Measurements from ENCODE around the gene PACRGL.

DNA sequence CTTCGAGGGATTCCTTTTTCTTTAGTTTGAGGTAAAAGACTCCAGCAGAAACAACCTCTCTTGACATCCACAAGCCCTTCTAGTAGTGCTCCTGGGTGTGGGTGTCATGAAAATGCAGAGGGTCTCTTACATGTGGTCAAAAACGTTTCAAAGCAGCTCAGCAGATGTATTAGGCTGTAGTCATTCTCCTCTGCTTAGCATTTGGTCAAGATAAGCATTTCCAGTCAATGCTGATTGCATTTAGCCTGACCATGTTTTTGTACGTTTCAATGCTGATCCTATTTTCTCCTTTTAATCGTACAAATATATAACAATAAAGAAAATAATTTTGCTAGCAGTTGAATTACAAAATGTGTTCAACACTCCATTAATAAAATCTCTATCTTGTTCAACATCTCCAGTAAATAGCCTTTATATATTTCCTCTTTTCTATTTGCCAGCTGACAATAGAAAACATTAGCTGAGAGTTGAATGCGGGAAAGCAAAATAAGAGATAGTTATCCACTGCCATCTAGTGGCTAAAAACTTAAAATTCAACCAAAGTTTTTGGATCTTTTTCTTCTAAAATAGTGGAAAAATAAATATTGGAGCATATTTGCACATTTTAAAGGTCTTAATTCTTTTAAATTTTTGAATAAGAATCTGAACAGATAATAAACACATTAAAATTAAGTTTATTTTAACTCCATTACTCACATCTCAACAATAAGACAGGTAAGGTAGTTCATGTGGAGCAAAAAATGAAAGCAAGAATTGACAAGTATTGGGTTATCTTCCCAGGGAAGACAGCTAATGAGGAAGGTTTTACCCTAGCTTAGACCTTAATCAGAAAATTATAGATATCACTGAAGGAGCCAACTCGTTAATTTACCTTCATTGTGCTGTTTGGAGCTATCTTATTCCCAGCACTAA lies 15.2 kb upstream of the PACRGL start:
- TF ChIP-seq, protein P1, sequence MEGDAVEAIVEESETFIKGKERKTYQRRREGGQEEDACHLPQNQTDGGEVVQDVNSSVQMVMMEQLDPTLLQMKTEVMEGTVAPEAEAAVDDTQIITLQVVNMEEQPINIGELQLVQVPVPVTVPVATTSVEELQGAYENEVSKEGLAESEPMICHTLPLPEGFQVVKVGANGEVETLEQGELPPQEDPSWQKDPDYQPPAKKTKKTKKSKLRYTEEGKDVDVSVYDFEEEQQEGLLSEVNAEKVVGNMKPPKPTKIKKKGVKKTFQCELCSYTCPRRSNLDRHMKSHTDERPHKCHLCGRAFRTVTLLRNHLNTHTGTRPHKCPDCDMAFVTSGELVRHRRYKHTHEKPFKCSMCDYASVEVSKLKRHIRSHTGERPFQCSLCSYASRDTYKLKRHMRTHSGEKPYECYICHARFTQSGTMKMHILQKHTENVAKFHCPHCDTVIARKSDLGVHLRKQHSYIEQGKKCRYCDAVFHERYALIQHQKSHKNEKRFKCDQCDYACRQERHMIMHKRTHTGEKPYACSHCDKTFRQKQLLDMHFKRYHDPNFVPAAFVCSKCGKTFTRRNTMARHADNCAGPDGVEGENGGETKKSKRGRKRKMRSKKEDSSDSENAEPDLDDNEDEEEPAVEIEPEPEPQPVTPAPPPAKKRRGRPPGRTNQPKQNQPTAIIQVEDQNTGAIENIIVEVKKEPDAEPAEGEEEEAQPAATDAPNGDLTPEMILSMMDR (IDR thresholded peaks at IDR 0.05): peak; percentile 42 to 71 (median 60)
- TF ChIP-seq POLR2A (IDR thresholded peaks at IDR 0.05): no peak
